HEK293 (cell line): ENCODE measurements around the gene MRC2.

Source experiments
- EGR2 ChIP-seq: fragments of 450-650 bp; formaldehyde crosslinking; IDR thresholded peaks from 2 replicates; pipeline ENCODE4 v1.5.1; 2016; ENCODE audit warnings: low read depth, missing biosample characterization, missing genetic modification characterization
- TCF7L2 ChIP-seq: IDR thresholded peaks from 2 replicates; pipeline ENCODE4 v1.6.1; 2011; ENCODE audit warnings: low read depth, mild to moderate bottlenecking, inconsistent platforms, low read length, moderate library complexity, borderline replicate concordance
- ZBTB20 ChIP-seq: fragments of 450-650 bp; formaldehyde crosslinking; IDR thresholded peaks from 2 replicates; pipeline ENCODE4 v1.5.1; 2016; ENCODE audit warnings: missing biosample characterization, missing genetic modification characterization
- ZNF350 ChIP-seq: fragments of 450-650 bp; formaldehyde crosslinking; IDR thresholded peaks from 2 replicates; pipeline ENCODE4 v1.5.0; 2017; ENCODE audit warnings: missing biosample characterization, mild to moderate bottlenecking, missing genetic modification characterization
- ZNF596 ChIP-seq: fragments of 450-650 bp; IDR thresholded peaks from 2 replicates; pipeline ENCODE4 v1.5.0; 2018; ENCODE audit warnings: missing biosample characterization, mild to moderate bottlenecking, missing genetic modification characterization, moderate library complexity
- ZNF777 ChIP-seq: fragments of 450-650 bp; formaldehyde crosslinking; IDR thresholded peaks from 2 replicates; pipeline ENCODE4 v1.5.1; 2017; ENCODE audit warnings: missing biosample characterization, missing genetic modification characterization, borderline replicate concordance
- TF ChIP-seq, protein P1 (sequence below): fragments of 450-650 bp; formaldehyde crosslinking; IDR thresholded peaks from 2 replicates; pipeline ENCODE4 v1.5.1; 2016; ENCODE audit warnings: missing biosample characterization, missing genetic modification characterization
- TF ChIP-seq, protein P2 (sequence below): fragments of 450-650 bp; formaldehyde crosslinking; IDR thresholded peaks from 2 replicates; pipeline ENCODE4 v1.5.1; 2017; ENCODE audit warnings: missing biosample characterization, missing genetic modification characterization

DNA sequence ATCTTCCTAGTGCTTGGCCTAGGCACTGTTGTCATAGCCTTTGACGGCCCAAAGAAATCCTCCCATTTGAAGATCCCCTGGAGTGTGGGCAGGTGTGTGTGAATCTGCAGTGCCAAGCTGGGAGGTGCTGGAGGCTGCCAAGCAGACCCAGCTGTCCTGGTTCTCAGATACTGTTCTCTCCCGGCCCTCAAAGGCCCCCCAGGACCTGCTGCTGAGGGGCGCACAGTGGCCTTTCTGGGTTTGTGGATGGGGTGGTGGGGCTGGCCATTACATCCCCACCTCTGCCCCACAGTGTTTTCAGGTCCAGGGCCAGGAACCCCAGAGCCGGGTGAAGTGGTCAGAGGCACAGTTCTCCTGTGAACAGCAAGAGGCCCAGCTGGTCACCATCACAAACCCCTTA lies 60.5 kb downstream of the MRC2 start:
- TF ChIP-seq, protein P1, sequence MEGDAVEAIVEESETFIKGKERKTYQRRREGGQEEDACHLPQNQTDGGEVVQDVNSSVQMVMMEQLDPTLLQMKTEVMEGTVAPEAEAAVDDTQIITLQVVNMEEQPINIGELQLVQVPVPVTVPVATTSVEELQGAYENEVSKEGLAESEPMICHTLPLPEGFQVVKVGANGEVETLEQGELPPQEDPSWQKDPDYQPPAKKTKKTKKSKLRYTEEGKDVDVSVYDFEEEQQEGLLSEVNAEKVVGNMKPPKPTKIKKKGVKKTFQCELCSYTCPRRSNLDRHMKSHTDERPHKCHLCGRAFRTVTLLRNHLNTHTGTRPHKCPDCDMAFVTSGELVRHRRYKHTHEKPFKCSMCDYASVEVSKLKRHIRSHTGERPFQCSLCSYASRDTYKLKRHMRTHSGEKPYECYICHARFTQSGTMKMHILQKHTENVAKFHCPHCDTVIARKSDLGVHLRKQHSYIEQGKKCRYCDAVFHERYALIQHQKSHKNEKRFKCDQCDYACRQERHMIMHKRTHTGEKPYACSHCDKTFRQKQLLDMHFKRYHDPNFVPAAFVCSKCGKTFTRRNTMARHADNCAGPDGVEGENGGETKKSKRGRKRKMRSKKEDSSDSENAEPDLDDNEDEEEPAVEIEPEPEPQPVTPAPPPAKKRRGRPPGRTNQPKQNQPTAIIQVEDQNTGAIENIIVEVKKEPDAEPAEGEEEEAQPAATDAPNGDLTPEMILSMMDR (tag by site-specific recombination) = no peak
- TF ChIP-seq, protein P2, sequence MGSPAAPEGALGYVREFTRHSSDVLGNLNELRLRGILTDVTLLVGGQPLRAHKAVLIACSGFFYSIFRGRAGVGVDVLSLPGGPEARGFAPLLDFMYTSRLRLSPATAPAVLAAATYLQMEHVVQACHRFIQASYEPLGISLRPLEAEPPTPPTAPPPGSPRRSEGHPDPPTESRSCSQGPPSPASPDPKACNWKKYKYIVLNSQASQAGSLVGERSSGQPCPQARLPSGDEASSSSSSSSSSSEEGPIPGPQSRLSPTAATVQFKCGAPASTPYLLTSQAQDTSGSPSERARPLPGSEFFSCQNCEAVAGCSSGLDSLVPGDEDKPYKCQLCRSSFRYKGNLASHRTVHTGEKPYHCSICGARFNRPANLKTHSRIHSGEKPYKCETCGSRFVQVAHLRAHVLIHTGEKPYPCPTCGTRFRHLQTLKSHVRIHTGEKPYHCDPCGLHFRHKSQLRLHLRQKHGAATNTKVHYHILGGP (tag by site-specific recombination) = no peak
- TF ChIP-seq ZNF350 (tag by site-specific recombination) (no peak), ZNF596 (tag by site-specific recombination) (no peak), ZNF777 (tag by site-specific recombination) (no peak), EGR2 (tag by site-specific recombination) (no peak), ZBTB20 (tag by site-specific recombination) (no peak), TCF7L2 (no peak)
